Activated naive CD8-positive, alpha-beta T cell treated with anti-CD3 and anti-CD28 coated beads for 36 hours (primary cell): Measurements from ENCODE around the gene PCDH1. TPM values are rescaled to one million over a fixed set of nuclear protein-coding genes. Genes with fewer than 3 reads are reported as not detected.

Source experiments
- DNase-seq: peaks from one replicate; pipeline ENCODE4 v3.0.0; 2021
- H3K27ac Mint-ChIP-seq: one replicate; pipeline ENCODE4 v1.8.0; 2022; ENCODE audit warnings: mild to moderate bottlenecking, moderate library complexity, mixed read lengths
- H3K27me3 Mint-ChIP-seq: one replicate; pipeline ENCODE4 v1.8.0; 2022; ENCODE audit warnings: mild to moderate bottlenecking, mixed read lengths
- H3K36me3 Mint-ChIP-seq: one replicate; pipeline ENCODE4 v1.8.0; 2021; ENCODE audit warnings: mild to moderate bottlenecking, mixed read lengths
- H3K4me1 Mint-ChIP-seq: one replicate; pipeline ENCODE4 v1.8.0; 2021; ENCODE audit warnings: mixed read lengths
- H3K4me3 Mint-ChIP-seq: one replicate; pipeline ENCODE4 v1.8.0; 2022; ENCODE audit warnings: mild to moderate bottlenecking, moderate library complexity, mixed read lengths
- H3K9me3 Mint-ChIP-seq: one replicate; pipeline ENCODE4 v1.8.0; 2022; ENCODE audit warnings: mixed read lengths
- total RNA-seq, 2 experiments: library from RNA; stranded (reverse); gene quantifications; one replicate each; pipeline ENCODE4 v1.2.3, GENCODE V29; 2021

The PCDH1 gene
- total RNA-seq, 2 experiments from 2014 or later = not detected

DNA sequence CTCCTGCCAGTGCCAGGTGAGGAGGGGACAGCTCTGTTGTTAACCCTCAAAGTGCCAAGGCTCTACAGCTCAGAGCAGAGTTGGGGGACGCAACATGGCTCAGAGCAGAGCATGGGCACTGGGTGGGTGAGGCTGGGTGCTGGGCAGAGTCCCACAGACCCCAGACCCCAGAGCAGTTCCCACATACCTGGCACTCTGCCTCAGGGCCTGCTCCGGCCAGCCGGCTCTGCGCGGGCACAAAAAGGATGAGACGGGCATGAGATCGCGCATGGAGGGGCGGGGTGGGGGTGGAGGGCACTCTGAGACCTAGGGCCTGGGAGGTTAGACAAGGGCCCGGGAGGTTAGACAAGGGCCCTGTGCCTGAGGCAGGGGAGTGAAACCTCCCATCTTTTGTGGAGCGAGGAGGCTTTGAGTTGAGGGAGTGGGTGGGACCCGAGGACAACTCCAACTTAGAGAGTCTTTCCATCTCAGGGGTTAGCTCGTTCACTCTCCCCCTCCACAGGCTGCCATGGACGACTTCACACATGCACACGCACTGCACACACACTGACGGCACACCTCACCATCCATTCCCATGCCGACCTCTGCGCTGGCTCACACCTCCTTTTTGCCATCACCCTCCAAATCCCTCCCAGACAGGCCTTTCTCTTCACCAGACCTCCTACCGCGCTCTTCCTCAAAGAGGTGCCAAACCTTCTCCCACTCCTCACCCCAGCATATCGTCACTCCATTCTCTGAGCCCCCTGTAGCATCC, 22.0 kb downstream of the PCDH1 start:
- H3K4me1 Mint-ChIP-seq = no peaks in the 10 kb centered on the region
- no peak overlapping the region for H3K4me3 Mint-ChIP-seq
- no peaks in the 10 kb centered on the region for H3K9me3 Mint-ChIP-seq
- H3K27me3 Mint-ChIP-seq = no peaks in the 10 kb centered on the region
- DNase-seq = no peak
- H3K27ac Mint-ChIP-seq = no peak overlapping the region
- no peaks in the 10 kb centered on the region for H3K36me3 Mint-ChIP-seq

DNA sequence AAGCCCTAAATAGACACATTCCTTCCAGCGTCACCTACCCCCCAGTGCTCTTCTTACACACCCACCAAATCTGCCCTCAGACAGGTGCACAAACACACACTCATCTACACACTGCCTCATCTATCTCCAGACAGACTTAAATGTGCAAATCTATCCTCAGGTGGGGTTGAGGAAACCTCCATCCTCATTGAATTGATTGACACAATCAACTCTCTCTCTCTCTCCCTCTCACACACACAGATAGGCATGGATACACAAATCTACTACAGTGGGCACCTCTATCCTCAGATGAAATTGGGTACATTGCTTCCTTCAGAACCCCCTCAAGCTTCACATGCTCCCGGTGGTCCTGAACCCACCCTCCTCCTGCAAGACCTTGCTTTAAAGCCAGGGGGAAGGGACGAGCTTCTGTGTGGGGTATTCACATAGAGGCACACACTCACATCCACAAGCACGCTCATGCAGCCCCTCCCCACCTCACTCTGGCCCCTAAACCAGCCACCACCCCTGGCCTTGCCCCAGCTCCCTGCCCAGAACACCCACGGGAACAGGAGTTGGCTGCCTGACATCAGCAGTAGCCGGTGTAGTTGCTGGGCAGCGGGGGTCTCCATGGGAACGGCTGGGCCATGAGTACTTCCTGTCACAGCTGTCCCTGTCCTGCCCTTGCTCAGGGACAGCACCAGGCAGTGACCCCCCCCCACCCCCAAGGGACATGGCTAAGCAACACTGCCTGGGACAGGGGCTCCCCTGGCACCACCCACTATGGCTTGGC, 22.8 kb downstream of the PCDH1 start:
- peaks cover 2% of the 10 kb centered on the region for H3K4me1 Mint-ChIP-seq
- no peaks in the 10 kb centered on the region for H3K27me3 Mint-ChIP-seq
- no peaks in the 10 kb centered on the region for H3K36me3 Mint-ChIP-seq

DNA sequence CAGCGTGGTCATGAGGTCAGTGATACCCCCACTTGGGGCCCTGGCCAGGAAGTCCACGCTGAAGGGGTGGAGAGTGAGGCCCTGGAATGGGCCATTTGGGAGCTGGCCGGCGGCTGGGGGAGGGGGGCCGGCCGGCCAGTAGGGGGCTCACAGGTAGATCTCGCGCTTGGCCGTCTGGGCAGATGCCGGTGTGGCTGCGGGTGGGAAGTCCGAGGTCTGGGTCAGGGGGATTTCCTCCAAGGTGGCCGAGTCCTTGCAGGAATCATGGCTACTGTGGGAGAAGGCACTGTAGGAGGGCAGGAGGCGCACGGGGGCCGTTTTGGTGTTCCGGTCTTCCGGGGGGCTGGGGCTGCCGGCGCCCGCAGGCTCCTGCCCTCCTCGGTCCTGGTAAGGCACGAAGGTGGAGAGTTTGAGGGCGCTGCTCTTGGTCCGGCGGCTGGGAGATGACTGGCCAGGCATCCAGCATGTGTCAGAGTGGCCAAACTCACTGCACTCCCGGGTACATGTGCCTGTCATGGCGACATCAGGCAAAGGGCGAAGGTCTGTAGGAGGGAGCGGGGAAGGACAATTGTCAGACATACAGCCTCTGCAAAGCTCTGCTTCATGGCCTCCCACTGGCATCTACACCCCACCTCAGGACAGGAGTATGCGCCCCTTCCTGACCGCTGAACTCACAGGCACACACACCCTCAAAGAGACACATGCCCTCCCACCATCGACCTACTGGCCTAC, 24.1 kb downstream of the PCDH1 start:
- no peak overlapping the region for H3K27ac Mint-ChIP-seq
- H3K27me3 Mint-ChIP-seq = no peaks in the 10 kb centered on the region

More for the DNA sequence above, 22.8 kb downstream of the PCDH1 start:
- H3K9me3 Mint-ChIP-seq = no peaks in the 10 kb centered on the region
- H3K27ac Mint-ChIP-seq = no peak overlapping the region
- DNase-seq = no peak
- H3K4me3 Mint-ChIP-seq = no peak overlapping the region

DNA sequence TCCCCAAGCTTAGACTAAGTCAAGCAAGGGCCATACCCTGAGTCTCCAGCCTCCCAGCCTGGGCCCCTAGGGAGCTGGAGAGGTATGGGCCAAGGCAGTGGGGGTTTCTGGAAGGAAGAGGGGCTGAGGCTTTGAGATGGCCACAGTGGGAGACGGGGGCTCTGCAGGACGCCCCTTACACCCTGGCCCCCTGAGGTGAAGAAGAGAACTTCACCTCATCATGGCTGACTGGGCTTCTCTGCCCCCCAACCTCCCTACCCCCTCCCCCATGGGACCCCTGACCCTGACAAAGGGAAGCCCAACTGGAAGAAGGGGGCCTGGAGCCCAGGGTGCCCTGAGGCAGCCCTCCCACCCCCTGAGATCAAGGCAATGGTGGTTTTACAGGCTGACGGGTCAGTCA, 25.8 kb downstream of the PCDH1 start:
- Mint-ChIP-seq H3K27ac (no peak overlapping the region), H3K4me1 (peaks cover 11% of the 10 kb centered on the region), H3K27me3 (peaks cover 10% of the 10 kb centered on the region), H3K36me3 (peaks cover 1% of the 10 kb centered on the region), H3K4me3 (no peak overlapping the region), H3K9me3 (no peaks in the 10 kb centered on the region)
- no peak for DNase-seq

More for the DNA sequence above, 24.1 kb downstream of the PCDH1 start:
- no peak overlapping the region for H3K4me3 Mint-ChIP-seq
- H3K36me3 Mint-ChIP-seq = no peaks in the 10 kb centered on the region
- no peak for DNase-seq
- no peaks in the 10 kb centered on the region for H3K9me3 Mint-ChIP-seq
- H3K4me1 Mint-ChIP-seq = peaks cover 4% of the 10 kb centered on the region

DNA sequence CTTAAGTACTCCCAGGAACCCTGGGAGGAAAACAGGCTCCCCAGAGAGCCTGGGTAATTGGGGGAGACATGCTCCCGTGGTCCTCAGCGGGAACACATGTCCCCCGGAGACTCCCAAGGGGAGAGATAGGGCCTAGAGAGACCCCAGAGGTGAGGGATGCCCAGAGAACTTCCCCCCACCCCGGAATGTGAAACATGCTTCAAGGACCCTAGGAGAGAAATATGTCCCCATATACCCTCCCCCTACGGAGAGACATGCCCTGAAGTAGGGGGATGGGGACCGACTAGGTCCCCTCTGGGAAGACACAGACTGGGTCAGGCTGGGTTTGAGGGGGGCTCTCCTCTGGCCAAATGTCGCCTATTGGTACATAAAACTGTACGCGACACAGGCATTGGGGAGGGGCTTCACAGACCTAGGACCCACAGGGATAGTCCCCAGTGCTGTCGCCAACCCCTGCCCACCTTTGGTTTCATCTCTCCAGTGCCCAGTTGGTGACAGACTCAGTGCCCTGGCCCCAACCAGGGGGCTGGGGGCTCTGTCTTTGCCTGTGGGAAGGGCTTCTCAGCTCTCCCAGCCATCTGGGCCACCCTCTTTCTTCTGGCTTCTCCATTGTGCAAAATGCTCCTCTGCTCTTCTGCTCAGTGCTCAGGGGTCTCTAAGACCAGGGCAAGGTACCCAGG, 26.9 kb downstream of the PCDH1 start:
- no peak for DNase-seq
- peaks cover 1% of the 10 kb centered on the region for H3K36me3 Mint-ChIP-seq
- H3K9me3 Mint-ChIP-seq = no peaks in the 10 kb centered on the region
- H3K4me1 Mint-ChIP-seq = peaks cover 11% of the 10 kb centered on the region
- peaks cover 10% of the 10 kb centered on the region for H3K27me3 Mint-ChIP-seq
- H3K27ac Mint-ChIP-seq = no peak overlapping the region
- H3K4me3 Mint-ChIP-seq = no peak overlapping the region

DNA sequence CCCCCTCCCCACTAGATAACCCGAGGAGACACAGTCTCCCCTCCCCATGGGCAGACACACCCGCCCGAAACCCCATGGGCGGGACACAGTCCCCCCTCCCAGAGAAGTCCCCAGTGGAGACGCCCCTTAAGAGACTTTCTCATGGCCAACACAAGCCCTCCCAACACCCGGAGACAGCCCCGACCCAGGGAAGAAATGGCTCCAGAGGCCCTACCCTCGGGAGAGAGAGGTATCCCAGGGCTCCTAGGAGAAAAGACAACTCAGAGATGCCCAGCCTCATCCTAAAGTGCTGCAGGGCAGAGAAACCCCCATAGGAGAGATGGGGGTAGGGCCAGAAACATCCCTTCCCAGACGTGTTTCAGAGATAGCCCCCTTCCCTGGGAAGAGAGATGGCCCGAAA, 27.4 kb downstream of the PCDH1 start:
- peak overlapping the region; percentile 56 for H3K4me3 Mint-ChIP-seq
- H3K27me3 Mint-ChIP-seq = peaks cover 10% of the 10 kb centered on the region
- no peak for DNase-seq
- H3K9me3 Mint-ChIP-seq = no peaks in the 10 kb centered on the region
- H3K36me3 Mint-ChIP-seq = peaks cover 1% of the 10 kb centered on the region
- H3K27ac Mint-ChIP-seq = peak overlapping the region; percentile 34
- H3K4me1 Mint-ChIP-seq = peaks cover 16% of the 10 kb centered on the region

DNA sequence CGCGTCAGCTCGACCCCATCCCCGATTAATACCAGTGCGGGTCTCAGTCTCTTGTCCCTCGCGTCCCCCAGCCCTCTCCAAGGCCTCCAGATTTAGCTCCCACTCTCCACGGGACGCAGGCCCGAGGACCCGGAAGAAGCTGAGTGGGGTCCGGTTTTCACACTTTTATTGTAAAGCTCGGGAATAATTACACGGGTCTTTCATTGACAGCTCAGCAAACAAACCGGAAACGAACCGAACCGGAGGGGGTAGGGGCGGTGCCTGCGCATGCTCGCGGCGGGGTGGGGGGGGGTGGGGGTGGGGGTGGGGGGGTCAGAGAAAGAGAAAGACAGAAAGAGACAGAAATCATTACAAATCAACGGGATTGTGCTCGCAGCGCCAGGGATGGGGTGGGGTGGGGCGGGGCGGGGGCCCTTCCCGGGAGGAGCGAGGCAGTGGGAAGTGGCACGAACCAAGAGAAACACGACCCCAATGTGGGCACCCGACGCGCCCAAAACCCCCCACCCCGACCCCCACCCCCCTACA, 27.9 kb downstream of the PCDH1 start:
- H3K9me3 Mint-ChIP-seq = no peaks in the 10 kb centered on the region
- peak overlapping the region; percentile 67 for H3K27ac Mint-ChIP-seq
- H3K4me3 Mint-ChIP-seq = peak overlapping the region; percentile 82
- peaks cover 1% of the 10 kb centered on the region for H3K36me3 Mint-ChIP-seq
- peak; percentile 26 for DNase-seq
- peaks cover 10% of the 10 kb centered on the region for H3K27me3 Mint-ChIP-seq
- peaks cover 17% of the 10 kb centered on the region for H3K4me1 Mint-ChIP-seq

DNA sequence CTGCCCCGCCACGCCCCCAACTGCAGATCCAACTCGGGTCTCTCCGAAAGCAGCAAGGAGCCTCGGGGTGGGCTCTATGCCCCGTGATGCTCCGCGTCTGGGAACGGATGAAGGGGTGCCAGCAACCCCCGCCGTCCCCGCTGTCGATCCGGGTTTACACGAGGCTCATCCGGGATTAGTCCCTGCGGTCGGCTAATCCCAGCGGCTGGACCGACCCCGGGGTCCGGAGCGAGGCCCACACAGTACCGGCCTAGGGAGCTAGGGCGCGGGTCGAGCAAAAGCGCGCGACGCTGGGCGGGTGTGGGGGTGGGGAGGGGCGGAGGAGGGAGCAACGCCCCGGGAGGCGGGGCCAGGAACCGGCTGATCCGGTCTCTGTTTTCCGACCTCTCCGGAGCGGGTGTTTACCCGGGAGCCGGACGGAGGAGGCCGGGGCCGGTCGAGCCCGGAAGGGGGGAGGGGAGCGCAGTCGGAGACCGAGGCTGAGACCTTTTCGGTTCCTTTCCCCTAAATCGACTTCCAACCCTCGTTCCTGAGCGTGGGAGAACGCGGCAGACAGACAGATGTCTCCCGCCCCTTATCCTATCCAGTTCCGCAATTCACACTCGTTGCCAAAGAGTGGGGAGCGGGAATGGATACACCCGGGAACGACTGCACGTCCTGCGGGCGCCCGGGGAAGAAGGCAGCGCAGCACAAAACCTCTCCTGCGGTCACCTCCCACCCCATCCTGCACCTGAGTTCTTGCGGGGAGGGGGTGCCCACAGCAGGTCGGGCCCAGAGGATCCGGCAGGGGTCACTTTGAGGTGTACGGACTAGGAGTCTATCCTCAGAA, 28.6 kb downstream of the PCDH1 start:
- Mint-ChIP-seq H3K36me3 (peaks cover 1% of the 10 kb centered on the region), H3K27ac (peak overlapping the region; percentile 86), H3K4me3 (peak overlapping the region; percentile 82), H3K27me3 (peaks cover 12% of the 10 kb centered on the region), H3K9me3 (no peaks in the 10 kb centered on the region), H3K4me1 (peaks cover 17% of the 10 kb centered on the region)
- peak; percentile 73 for DNase-seq

DNA sequence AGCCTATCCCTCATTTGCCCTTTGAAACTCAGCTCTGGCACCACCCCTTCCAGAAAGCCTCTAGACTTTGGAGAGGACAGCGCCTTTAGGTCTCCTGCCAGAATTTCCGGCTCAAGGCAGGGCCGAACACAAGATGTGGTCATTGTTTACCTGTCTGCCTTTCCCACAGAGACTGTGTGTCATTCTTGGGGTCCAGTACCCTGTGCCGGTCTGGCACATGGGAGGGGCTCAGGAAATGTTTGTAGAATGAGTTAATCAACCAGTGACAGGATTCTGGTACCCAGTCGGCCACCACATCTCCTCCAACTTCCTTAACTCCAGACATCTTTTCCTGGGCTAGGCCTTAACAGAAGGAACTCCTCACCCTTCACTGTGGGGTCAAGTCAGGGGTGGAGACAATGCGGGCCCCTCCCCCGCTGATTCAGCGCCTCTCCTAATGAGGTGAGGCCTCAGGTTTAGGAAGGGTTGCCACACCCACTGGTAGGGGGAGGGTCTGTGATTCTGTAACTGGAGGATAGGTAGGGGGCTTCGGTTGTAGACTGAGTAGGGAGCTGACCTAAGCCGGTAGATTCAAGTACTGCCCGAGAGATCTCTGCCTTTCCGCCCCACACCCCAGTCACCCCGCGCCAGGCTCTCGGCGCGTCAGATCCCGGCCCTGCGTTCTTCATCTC, 29.3 kb downstream of the PCDH1 start:
- Mint-ChIP-seq H3K27me3 (peaks cover 14% of the 10 kb centered on the region), H3K36me3 (peaks cover 1% of the 10 kb centered on the region), H3K4me1 (peaks cover 17% of the 10 kb centered on the region), H3K9me3 (no peaks in the 10 kb centered on the region), H3K4me3 (peak overlapping the region; percentile 82), H3K27ac (peak overlapping the region; percentile 86)
- no peak for DNase-seq

DNA sequence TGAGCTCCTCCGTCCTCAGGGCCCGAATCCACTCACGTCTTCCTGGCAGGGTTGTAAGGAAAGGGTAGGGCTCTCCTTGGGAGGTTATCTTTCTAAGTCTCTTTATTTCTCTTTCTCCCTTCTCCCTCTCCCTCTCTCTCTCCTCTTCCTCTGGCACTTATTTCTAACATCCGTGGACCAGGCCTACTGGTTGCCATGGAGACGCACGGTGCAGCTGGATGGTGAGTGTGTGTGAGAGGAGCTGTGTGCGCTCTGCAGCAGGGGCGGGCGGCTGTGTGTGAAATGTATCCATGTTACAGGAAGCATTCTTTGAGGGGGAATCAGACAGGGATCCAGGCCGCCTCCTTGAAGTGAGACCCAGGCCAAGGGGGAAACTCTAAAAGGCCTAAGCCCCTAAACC, 32.2 kb downstream of the PCDH1 start:
- Mint-ChIP-seq H3K36me3 (peaks cover 1% of the 10 kb centered on the region), H3K4me3 (no peak overlapping the region), H3K4me1 (peaks cover 19% of the 10 kb centered on the region), H3K9me3 (no peaks in the 10 kb centered on the region), H3K27me3 (peaks cover 14% of the 10 kb centered on the region), H3K27ac (peak overlapping the region; percentile 1)
- no peak for DNase-seq

DNA sequence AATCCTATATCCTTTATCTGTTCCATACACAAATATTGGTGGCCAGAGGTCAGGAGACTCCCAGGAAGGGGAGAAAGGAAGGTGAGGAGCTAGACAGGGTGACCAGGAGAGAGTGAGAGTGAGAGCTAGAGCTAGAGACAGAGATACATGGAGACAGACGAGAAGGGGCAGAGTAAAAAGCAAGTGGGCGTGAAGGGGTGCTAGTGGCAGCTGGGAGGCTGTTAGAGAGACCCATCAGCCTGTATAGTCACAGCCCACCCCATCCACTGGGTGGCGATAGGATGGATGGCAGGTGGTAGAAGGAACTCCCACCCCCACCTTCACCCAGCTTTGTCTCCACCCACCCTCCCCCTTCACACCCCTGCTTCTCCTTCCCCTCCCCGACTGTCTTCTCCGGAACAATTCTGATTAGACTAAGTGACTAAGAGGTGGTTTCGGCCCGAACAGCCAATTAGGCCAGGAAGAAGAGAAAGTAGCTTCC, 32.8 kb downstream of the PCDH1 start:
- H3K4me3 Mint-ChIP-seq = no peak overlapping the region
- H3K36me3 Mint-ChIP-seq = peaks cover 1% of the 10 kb centered on the region
- no peaks in the 10 kb centered on the region for H3K9me3 Mint-ChIP-seq
- peaks cover 17% of the 10 kb centered on the region for H3K4me1 Mint-ChIP-seq
- peak; percentile 36 for DNase-seq
- peaks cover 14% of the 10 kb centered on the region for H3K27me3 Mint-ChIP-seq
- H3K27ac Mint-ChIP-seq = no peak overlapping the region

DNA sequence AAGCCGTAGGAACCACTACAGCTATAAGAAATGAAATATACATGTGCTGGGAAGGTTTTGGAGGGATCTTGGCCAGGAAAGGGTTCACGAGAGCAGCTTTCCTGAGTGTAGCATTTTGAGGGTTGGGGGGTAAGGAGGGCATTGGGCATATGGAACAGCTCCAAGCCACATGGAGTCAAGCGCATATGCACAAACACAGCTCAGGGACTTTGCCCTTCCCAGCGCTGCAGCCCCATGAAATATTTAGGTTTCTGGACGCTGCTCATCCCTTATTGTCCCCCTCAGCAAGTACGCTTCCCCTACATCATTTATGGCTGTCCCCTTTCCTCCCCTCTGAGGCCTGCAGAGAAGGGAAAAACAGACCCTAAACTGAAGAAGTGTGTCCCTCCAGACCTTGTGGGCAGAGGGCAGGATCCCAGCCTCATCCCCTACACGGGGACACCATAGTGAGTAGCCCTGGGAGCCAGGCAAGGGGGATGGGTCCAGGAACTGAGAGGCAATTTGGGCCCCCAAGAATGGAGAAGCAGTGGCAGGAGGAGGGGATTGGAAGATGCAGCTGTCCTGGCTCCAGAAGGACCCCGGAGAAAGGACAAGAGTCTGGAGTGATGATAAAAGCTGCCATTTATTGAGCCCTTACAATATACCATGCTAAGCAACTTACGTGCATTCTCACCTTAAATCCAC, 33.7 kb downstream of the PCDH1 start:
- Mint-ChIP-seq H3K4me1 (peaks cover 17% of the 10 kb centered on the region), H3K4me3 (no peak overlapping the region), H3K36me3 (peaks cover 1% of the 10 kb centered on the region), H3K9me3 (no peaks in the 10 kb centered on the region), H3K27ac (no peak overlapping the region), H3K27me3 (peaks cover 14% of the 10 kb centered on the region)
- DNase-seq = no peak
